HG02840 (cell line): ENCODE results near the gene KLHL8.
A peak's percentile ranks its signal among the peaks of the same experiment; 100 is the strongest.
"Not testable (repeated sequence)": the region's sequence is repeated elsewhere in the genome, so short reads cannot be mapped to it uniquely, and the experiment has no call there.

ENCODE experiments used
- ATAC-seq: cut with Tn5 transposase; IDR thresholded peaks from one replicate; pipeline ENCODE4 v1.9.1; 2021; ENCODE audit warnings: mild to moderate bottlenecking, moderate library complexity, moderate number of reproducible peaks; ENCODE audit not compliant: unreplicated experiment, low FRiP score

The KLHL8 gene

GRCh38 chr4:87229979-87230378, 9.6 kb upstream of the KLHL8 start:
- no peak for ATAC-seq

GRCh38 chr4:87228262-87228860, 7.9 kb upstream of the KLHL8 start:
- ATAC-seq = no peak

- no peak for ATAC-seq
These were observed 7.3 kb upstream of the KLHL8 start for GRCh38 chr4:87227751-87228151.

- ATAC-seq = no peak
These were observed 5.5 kb upstream of the KLHL8 start for GRCh38 chr4:87225936-87226335.

GRCh38 chr4:87224141-87224923, 3.9 kb upstream of the KLHL8 start:
- ATAC-seq = no peak

- peak; percentile 34 for ATAC-seq
These were observed 755 bp downstream of the KLHL8 start for GRCh38 chr4:87219632-87220093.

- ATAC-seq = not testable (repeated sequence)
These were observed 3.1 kb downstream of the KLHL8 start for GRCh38 chr4:87217235-87217763.

GRCh38 chr4:87216469-87216868, 3.9 kb downstream of the KLHL8 start:
- ATAC-seq = no peak

- no peak for ATAC-seq
These were observed 6.9 kb downstream of the KLHL8 start for GRCh38 chr4:87213421-87214075.

GRCh38 chr4:87211249-87211952, 9.0 kb downstream of the KLHL8 start:
- ATAC-seq = no peak

GRCh38 chr4:87209696-87210095, 10.7 kb downstream of the KLHL8 start:
- ATAC-seq = peak; percentile 85

GRCh38 chr4:87209182-87209581, 11.2 kb downstream of the KLHL8 start:
- ATAC-seq = no peak

GRCh38 chr4:87204559-87204958, 15.9 kb downstream of the KLHL8 start:
- ATAC-seq = no peak

- no peak for ATAC-seq
These were observed 23.5 kb downstream of the KLHL8 start for GRCh38 chr4:87196927-87197326.

- ATAC-seq = no peak
These were observed 24.3 kb downstream of the KLHL8 start for GRCh38 chr4:87196146-87196545.

- ATAC-seq = no peak
These were observed 26.3 kb downstream of the KLHL8 start for GRCh38 chr4:87193958-87194675.

GRCh38 chr4:87192145-87192919, 28.1 kb downstream of the KLHL8 start:
- no peak for ATAC-seq

- no peak for ATAC-seq
These were observed 31.5 kb downstream of the KLHL8 start for GRCh38 chr4:87188932-87189331.

- no peak for ATAC-seq
These were observed 32.4 kb downstream of the KLHL8 start for GRCh38 chr4:87188048-87188447.
